Measurements from ENCODE around the gene PDP2.

The PDP2 gene

DNA sequence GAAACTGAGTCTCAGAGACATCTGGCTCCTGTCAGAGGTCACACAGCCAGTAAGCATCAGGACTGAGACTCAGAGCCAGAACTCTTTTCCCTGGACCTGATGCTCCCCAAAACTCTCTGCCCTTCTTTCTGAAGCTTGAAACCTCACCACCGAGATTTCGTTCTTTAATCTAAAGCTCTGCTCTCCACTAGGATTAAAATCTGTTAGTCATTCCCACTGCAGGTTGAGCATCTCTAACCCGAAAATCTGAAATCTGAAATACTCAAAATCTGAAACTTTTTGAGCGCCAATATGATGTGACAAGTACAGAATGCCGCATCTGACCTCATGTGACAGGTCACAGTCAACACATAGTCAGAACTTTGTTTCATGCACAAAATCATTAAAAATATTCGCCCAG, 36.2 kb downstream of the PDP2 start (continued):
- TF ChIP-seq, protein P1, sequence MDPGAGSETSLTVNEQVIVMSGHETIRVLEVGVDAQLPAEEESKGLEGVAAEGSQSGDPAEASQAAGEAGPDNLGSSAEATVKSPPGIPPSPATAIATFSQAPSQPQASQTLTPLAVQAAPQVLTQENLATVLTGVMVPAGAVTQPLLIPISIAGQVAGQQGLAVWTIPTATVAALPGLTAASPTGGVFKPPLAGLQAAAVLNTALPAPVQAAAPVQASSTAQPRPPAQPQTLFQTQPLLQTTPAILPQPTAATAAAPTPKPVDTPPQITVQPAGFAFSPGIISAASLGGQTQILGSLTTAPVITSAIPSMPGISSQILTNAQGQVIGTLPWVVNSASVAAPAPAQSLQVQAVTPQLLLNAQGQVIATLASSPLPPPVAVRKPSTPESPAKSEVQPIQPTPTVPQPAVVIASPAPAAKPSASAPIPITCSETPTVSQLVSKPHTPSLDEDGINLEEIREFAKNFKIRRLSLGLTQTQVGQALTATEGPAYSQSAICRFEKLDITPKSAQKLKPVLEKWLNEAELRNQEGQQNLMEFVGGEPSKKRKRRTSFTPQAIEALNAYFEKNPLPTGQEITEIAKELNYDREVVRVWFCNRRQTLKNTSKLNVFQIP (CRISPR knock-in tag; IDR thresholded peaks at IDR 0.05; ENCODE audit: borderline replicate concordance, low read depth), result no peak
- TF ChIP-seq TOX (CRISPR knock-in tag; IDR thresholded peaks at IDR 0.05; ENCODE audit: borderline replicate concordance), result no peak
- TF ChIP-seq ARNTL (CRISPR knock-in tag; IDR thresholded peaks at IDR 0.05; ENCODE audit: borderline replicate concordance, low read depth), result no peak
- TF ChIP-seq ZNF70 (CRISPR knock-in tag; IDR thresholded peaks at IDR 0.05), result no peak
- no peak for TF ChIP-seq PATZ1 (CRISPR knock-in tag; IDR thresholded peaks at IDR 0.05; ENCODE audit: borderline replicate concordance)
- TF ChIP-seq ZNF565 (CRISPR knock-in tag; conservative IDR thresholded peaks at IDR 0.05; ENCODE audit: low read depth), result no peak
- no peak for TF ChIP-seq ZFP3 (CRISPR knock-in tag; IDR thresholded peaks at IDR 0.05)
- TF ChIP-seq BACH2 (CRISPR knock-in tag; IDR thresholded peaks at IDR 0.05; ENCODE audit: borderline replicate concordance), result no peak
- TF ChIP-seq GLIS3 (CRISPR knock-in tag; IDR thresholded peaks at IDR 0.05), result no peak
- TF ChIP-seq TCF4 (CRISPR knock-in tag; IDR thresholded peaks at IDR 0.05; ENCODE audit: borderline replicate concordance), result no peak

DNA sequence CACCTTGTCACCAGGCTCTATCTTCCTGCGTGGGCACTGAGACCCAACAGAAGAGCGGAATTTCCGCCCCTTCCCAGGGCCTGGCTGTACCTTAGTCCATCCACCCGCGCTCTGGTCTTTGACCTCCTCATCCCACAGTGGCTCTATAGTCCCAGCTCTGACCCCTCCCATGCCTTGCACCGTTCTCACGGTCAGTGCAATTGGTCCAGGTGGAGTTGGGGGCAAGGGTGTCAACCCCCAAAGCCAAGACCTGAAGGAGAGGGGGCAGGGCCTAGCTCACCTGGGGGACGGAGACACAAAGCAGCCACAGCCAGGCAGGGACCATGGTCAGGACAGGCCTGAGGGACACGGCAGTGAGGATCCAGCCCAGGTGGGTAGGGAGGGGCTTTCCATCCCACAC, 37.4 kb downstream of the PDP2 start:
- TF ChIP-seq TCF4 (CRISPR knock-in tag; IDR thresholded peaks at IDR 0.05; ENCODE audit: borderline replicate concordance) (no peak), PATZ1 (CRISPR knock-in tag; IDR thresholded peaks at IDR 0.05; ENCODE audit: borderline replicate concordance) (no peak), TOX (CRISPR knock-in tag; IDR thresholded peaks at IDR 0.05; ENCODE audit: borderline replicate concordance) (no peak), PPARA (CRISPR knock-in tag; IDR thresholded peaks at IDR 0.05; ENCODE audit: borderline replicate concordance) (no peak), GLIS3 (CRISPR knock-in tag; IDR thresholded peaks at IDR 0.05) (no peak), ARNTL (CRISPR knock-in tag; IDR thresholded peaks at IDR 0.05; ENCODE audit: borderline replicate concordance, low read depth) (no peak), ZFP3 (CRISPR knock-in tag; IDR thresholded peaks at IDR 0.05) (no peak), ZNF565 (CRISPR knock-in tag; conservative IDR thresholded peaks at IDR 0.05; ENCODE audit: low read depth) (no peak), ZFP30 (CRISPR knock-in tag; IDR thresholded peaks at IDR 0.05) (no peak), ISL1 (CRISPR knock-in tag; IDR thresholded peaks at IDR 0.05) (no peak), CSDC2 (CRISPR knock-in tag; IDR thresholded peaks at IDR 0.05) (no peak), ZNF8 (CRISPR knock-in tag; IDR thresholded peaks at IDR 0.05) (no peak), ESRRG (CRISPR knock-in tag; IDR thresholded peaks at IDR 0.05) (no peak)
- TF ChIP-seq, protein P2, sequence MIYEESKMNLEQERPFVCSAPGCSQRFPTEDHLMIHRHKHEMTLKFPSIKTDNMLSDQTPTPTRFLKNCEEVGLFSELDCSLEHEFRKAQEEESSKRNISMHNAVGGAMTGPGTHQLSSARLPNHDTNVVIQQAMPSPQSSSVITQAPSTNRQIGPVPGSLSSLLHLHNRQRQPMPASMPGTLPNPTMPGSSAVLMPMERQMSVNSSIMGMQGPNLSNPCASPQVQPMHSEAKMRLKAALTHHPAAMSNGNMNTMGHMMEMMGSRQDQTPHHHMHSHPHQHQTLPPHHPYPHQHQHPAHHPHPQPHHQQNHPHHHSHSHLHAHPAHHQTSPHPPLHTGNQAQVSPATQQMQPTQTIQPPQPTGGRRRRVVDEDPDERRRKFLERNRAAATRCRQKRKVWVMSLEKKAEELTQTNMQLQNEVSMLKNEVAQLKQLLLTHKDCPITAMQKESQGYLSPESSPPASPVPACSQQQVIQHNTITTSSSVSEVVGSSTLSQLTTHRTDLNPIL (CRISPR knock-in tag; IDR thresholded peaks at IDR 0.05; ENCODE audit: low read depth), result no peak
- no peak for ATAC-seq

- TF ChIP-seq ZNF70 (CRISPR knock-in tag; IDR thresholded peaks at IDR 0.05), result no peak
- no peak for ATAC-seq
Measured at GRCh38 chr16:66918355-66918754, 38.0 kb downstream of the PDP2 start.

GRCh38 chr16:66918803-66919568, 38.7 kb downstream of the PDP2 start, which contains the start of gene CDH16:
TSS of gene CDH16 (minus strand) at chr16:66918885. CDS start at chr16:66918065, 820 bp downstream.
- TF ChIP-seq ZFP30 (CRISPR knock-in tag; IDR thresholded peaks at IDR 0.05) (no peak), ZC3H10 (CRISPR knock-in tag; IDR thresholded peaks at IDR 0.05) (no peak), ZNF70 (CRISPR knock-in tag; IDR thresholded peaks at IDR 0.05) (no peak), CSDC2 (CRISPR knock-in tag; IDR thresholded peaks at IDR 0.05) (no peak), ARNTL (CRISPR knock-in tag; IDR thresholded peaks at IDR 0.05; ENCODE audit: borderline replicate concordance, low read depth) (no peak), ISL1 (CRISPR knock-in tag; IDR thresholded peaks at IDR 0.05) (no peak), TOX (CRISPR knock-in tag; IDR thresholded peaks at IDR 0.05; ENCODE audit: borderline replicate concordance) (no peak)
- TF ChIP-seq, protein P3, sequence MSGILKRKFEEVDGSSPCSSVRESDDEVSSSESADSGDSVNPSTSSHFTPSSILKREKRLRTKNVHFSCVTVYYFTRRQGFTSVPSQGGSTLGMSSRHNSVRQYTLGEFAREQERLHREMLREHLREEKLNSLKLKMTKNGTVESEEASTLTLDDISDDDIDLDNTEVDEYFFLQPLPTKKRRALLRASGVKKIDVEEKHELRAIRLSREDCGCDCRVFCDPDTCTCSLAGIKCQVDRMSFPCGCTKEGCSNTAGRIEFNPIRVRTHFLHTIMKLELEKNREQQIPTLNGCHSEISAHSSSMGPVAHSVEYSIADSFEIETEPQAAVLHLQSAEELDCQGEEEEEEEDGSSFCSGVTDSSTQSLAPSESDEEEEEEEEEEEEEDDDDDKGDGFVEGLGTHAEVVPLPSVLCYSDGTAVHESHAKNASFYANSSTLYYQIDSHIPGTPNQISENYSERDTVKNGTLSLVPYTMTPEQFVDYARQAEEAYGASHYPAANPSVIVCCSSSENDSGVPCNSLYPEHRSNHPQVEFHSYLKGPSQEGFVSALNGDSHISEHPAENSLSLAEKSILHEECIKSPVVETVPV (CRISPR knock-in tag; IDR thresholded peaks at IDR 0.05), result no peak
- TF ChIP-seq, protein P2 (CRISPR knock-in tag; IDR thresholded peaks at IDR 0.05; ENCODE audit: low read depth), result no peak
- ATAC-seq, result no peak

Measured in SK-N-SH treated with all-trans-retinoic acid at 6 μM for 48 hours (cell line).